Activated T-cell treated with anti-CD3 and anti-CD28 coated beads, Interleukin-2, amount 50 U/mL, for 72 hours (primary cell): Measurements from ENCODE around the gene IQCF2. TPM values are rescaled to one million over a fixed set of nuclear protein-coding genes. Genes with fewer than 3 reads are reported as not detected.
"Not testable (repeated sequence)": the region's sequence is repeated elsewhere in the genome, so short reads cannot be mapped to it uniquely, and the experiment has no call there.

Experiments used
- ATAC-seq, 2 donors: fragments of 150-1000 bp; cut with Tn5 transposase; replicated peaks in 1 of 2; 2 replicates each; pipeline ENCODE4 v1.10.0; 2021; ENCODE audit warnings: moderate library complexity in 2 of 2, mild to moderate bottlenecking in 1 of 2
- DNase-seq, 2 donors: peaks; one replicate each; pipeline ENCODE4 v3.0.0; 2021 to 2022; ENCODE audit warnings: mixed read lengths in 1 of 2
- H3K27ac Mint-ChIP-seq: one replicate; pipeline ENCODE4 v1.8.0; 2022; ENCODE audit warnings: mild to moderate bottlenecking, moderate library complexity, mixed read lengths
- H3K27me3 Mint-ChIP-seq: one replicate; pipeline ENCODE4 v1.8.0; 2022; ENCODE audit warnings: low read depth, mixed read lengths
- H3K36me3 Mint-ChIP-seq, 2 donors: one replicate each; pipeline ENCODE4 v1.8.0; 2022; ENCODE audit warnings: mixed read lengths in 2 of 2, mild to moderate bottlenecking in 1 of 2; ENCODE audit not compliant: insufficient read depth in 2 of 2
- H3K4me1 Mint-ChIP-seq: one replicate; pipeline ENCODE4 v1.8.0; 2022; ENCODE audit warnings: low read depth, mixed read lengths
- H3K4me3 Mint-ChIP-seq, 2 donors: one replicate each; pipeline ENCODE4 v1.8.0; 2022; ENCODE audit warnings: mild to moderate bottlenecking in 2 of 2, mixed read lengths in 2 of 2, moderate library complexity in 2 of 2
- H3K9me3 Mint-ChIP-seq, 2 donors: one replicate each; pipeline ENCODE4 v1.8.0; 2022; ENCODE audit warnings: mixed read lengths in 2 of 2
- total RNA-seq, 2 donors: library from RNA; stranded (reverse); gene quantifications; one replicate each; pipeline ENCODE4 v1.2.3, GENCODE V29; 2022

IQCF2 gene
- total RNA-seq, 2 donors from 2014 or later, result not detected

DNA sequence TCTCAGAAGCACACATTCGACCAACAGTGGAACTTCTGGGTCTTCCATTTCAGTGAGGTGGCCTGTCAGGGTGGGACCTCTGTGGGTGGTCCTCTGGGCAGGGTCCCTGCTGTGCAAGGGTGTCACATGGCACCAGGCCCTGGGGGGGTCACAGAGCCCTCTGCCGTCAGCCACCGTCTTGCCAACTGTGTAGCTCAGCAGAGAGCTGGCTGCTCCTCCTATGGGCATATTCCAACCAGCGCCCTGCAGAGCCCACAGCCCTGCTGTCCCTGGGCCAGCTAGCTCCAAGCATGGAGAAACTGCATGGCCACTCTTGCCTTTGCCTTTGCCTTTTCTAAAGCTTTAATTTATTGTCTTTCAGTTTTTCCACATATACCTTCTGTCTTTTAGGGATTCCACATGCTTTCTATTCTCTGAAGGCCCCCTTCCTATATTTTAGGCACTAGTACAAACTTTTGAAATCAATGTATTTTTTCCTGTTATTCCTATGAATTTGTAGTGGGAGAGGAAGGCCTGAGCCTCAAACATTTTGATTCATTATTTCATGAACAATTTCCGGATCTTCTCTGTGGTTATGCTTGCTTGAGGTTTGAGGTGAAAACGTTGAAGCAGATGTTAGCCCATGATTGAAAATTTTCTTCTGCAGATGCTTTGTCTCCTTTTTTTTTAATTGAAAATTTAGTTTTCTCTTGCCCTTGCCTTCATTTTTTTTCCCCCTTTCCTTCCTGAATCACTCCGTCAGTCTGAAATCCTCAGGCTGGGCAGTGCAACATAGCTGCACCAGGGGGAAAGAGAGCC, 30.0 kb downstream of the IQCF2 start:
- Mint-ChIP-seq H3K9me3 (no peaks in the 10 kb centered on the region), H3K27ac (no peak overlapping the region), H3K27me3 (peaks cover 25% of the 10 kb centered on the region), H3K4me1 (peaks cover 11% of the 10 kb centered on the region), H3K36me3 (no peaks in the 10 kb centered on the region), H3K4me3 (no peak overlapping the region)
- DNase-seq (no peak), ATAC-seq (no peak)

DNA sequence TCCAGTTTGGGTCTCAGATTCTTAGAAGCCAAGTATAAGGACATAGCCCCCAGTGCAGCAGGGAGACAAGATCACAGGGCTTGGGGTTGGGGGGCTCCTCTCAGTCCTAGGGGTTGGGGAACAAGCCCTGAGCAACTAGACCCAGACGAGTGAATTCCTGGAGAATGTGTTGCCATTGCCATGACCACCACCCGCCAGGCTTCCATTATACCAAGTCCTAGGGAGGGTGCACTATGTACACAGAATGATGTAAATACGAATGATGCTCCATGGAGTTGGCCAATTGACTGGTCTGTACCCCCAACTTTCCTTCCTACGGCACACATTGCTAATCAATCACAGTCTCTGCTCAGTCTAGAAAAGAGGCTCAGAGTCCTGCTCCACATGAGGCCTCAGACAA, 33.0 kb downstream of the IQCF2 start:
- Mint-ChIP-seq H3K27me3 (peaks cover 50% of the 10 kb centered on the region), H3K4me1 (peaks cover 11% of the 10 kb centered on the region), H3K9me3 (no peaks in the 10 kb centered on the region), H3K27ac (no peak overlapping the region), H3K36me3 (no peaks in the 10 kb centered on the region), H3K4me3 (no peak overlapping the region)
- DNase-seq (no peak), ATAC-seq (no peak)

DNA sequence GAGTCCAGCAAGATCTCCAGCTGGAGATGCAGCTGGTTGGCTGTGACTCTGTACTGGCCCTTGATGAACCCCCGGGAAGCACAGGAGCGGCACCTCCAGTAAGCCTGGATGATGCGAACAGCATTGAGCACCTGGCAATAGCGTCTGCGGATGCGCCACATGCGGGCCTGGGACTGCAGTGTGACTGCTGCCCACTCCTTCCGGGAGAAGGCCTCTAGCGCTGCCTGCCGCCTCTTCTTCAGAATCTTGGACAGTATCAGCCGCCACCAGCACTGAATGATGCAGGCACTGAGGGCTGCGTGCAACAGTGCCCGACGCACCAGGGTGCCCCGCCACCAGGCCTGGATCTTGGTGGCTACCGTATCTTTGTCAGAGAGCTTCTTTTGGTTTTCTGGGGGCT, 33.5 kb downstream of the IQCF2 start:
- no peak overlapping the region for H3K4me3 Mint-ChIP-seq
- ATAC-seq (no peak), DNase-seq (no peak)
- H3K27me3 Mint-ChIP-seq, result peaks cover 50% of the 10 kb centered on the region
- no peaks in the 10 kb centered on the region for H3K36me3 Mint-ChIP-seq
- H3K27ac Mint-ChIP-seq, result no peak overlapping the region
- peaks cover 11% of the 10 kb centered on the region for H3K4me1 Mint-ChIP-seq
- H3K9me3 Mint-ChIP-seq, result no peaks in the 10 kb centered on the region

DNA sequence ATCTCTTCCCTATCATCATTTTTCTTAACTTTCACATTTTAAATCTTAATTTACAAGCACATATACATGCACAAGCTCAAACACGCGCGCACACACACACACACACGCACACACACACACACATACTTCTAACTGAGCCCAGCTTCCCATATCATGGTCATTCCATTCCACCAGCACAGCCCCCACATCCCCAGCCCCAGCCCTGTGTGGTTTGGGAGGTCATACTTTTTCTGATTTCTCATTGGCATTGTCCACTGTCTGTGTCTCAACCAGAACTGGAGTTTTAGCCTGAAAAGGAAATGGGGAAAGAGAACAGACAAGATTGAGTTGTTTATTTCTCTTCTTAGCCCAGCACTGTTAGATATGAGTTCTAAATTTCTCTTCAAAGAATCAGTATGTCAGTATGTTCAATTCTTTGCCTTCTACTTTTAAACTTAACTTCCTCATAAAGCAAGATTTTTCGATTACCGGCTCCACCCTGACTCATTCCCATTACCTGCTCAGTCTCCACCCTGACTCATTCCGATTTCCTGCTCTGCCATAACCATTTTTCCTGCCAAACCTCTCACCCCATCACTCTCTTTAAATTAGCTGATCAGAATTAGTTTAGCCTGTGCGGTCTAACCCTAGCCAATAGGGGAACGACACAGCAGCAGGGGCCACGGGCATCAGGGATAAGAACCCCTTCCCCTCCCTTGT, 35.3 kb downstream of the IQCF2 start:
- Mint-ChIP-seq H3K27me3 (peaks cover 61% of the 10 kb centered on the region), H3K4me3 (no peak overlapping the region), H3K4me1 (peaks cover 8% of the 10 kb centered on the region), H3K27ac (no peak overlapping the region), H3K36me3 (no peaks in the 10 kb centered on the region), H3K9me3 (no peaks in the 10 kb centered on the region)
- DNase-seq (no peak), ATAC-seq (no peak)

DNA sequence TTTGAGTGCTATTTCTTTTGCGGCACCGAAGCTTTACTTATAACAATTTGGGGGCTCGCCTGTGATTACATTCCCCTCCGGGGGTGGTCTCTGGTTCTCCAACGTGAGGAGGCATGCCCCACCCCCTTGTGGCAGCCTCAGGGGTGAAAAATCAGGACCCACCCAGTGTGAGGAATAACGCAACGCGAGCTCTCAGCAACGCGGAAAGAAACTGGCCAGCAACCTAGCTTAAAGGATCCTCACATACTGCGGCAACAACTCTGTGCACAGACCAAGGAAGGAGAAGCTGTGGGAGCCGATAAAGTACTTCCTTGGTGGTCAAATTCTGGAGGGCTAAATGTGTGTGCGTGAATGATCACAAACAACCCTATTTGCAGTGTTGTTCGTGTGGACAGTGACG, 36.0 kb downstream of the IQCF2 start:
- no peak overlapping the region for H3K4me3 Mint-ChIP-seq
- H3K4me1 Mint-ChIP-seq, result peaks cover 8% of the 10 kb centered on the region
- no peaks in the 10 kb centered on the region for H3K9me3 Mint-ChIP-seq
- DNase-seq (no peak), ATAC-seq (no peak)
- H3K27me3 Mint-ChIP-seq, result peaks cover 56% of the 10 kb centered on the region
- H3K27ac Mint-ChIP-seq, result no peak overlapping the region
- no peaks in the 10 kb centered on the region for H3K36me3 Mint-ChIP-seq

DNA sequence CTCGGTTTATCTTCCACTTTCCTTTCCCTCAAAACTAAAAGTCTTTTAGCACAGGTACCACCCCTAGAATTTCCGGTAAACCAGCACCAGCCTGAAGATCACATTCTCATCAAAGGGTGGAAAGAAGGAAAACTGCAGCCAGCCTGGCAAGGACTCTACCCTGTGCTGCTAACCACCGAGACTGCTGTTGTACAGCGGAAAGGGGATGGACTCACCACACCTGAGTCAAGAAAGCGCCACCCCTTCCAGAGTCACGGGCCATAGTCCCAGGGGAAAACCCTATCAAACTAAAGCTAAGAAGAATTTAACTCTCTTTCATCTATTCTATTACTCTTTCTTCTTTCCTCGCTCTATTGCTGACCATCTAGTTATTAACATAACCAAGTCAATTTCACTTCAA, 38.6 kb downstream of the IQCF2 start:
- H3K27me3 Mint-ChIP-seq, result peaks cover 59% of the 10 kb centered on the region
- not testable (repeated sequence) for ATAC-seq

DNA sequence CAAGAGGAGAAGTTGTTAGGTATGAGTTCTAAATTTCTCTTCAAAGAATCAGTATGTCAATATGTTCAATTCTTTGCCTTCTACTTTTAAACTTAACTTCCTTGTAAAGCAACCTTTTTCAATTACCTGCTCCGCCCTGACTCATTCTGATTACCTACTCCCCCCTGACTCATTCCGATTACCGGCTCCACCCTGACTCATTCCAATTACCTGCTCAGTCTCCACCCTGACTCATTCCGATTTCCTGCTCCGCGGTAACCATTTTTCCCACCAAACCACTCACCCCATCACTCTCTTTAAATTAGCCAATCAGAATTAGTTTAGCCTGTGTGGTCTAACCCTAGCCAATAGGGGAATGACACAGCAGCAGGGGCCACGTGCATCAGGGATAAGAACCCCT, 40.9 kb downstream of the IQCF2 start:
- ATAC-seq (peak; percentile 54 to 86), DNase-seq (peak; percentile 46 to 60)
- Mint-ChIP-seq H3K27me3 (peaks cover 60% of the 10 kb centered on the region), H3K4me1 (peaks cover 11% of the 10 kb centered on the region), H3K27ac (peak overlapping the region; percentile 27), H3K36me3 (peaks cover 2 to 11% of the 10 kb centered on the region in 2 donors), H3K4me3 (peak overlapping the region in 1 of 2 donors; percentile 2)
- H3K9me3 Mint-ChIP-seq, result not testable (repeated sequence)

More for the DNA sequence above, 38.6 kb downstream of the IQCF2 start:
- H3K4me1 Mint-ChIP-seq, result peaks cover 11% of the 10 kb centered on the region
- H3K27ac Mint-ChIP-seq, H3K9me3 Mint-ChIP-seq, H3K36me3 Mint-ChIP-seq, H3K4me3 Mint-ChIP-seq, DNase-seq: not testable (repeated sequence)

DNA sequence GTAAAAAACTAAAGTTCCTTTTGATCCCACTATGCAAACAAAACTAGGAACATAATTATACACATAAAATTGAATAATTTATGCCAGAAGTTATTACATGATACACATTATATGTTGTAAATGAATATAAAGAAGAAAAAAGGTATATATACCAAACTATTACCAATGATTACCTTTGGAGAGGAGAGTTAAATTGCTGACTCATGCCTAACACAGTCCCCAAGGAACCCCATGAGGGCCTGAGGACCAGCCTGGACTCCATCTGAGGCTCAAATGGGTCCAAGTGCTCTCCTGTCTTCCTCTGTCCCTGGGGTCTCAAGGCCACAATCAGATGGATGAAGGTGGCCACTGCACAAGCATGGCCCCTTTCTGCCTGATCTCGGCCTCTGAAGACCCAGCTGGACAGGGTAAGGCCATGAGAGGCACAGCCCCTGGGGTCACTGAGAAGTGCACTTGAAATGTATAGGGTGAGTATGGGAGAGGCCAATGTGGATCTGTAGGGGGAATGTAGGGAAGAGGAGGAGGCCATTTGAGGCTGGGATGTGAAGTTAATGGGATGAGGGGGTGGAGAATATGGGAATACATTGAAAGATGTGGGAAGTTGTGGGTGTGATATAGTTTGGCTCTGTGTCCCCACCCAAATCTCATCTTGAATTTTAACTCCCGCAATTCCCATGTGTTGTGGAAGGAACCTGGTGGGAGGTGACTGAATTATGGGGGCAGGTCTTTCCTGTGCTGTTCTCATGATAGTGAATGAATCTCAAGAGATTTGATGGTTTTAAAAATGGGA, 42.8 kb downstream of the IQCF2 start:
- H3K27me3 Mint-ChIP-seq, result peaks cover 53% of the 10 kb centered on the region
- H3K27ac Mint-ChIP-seq, result no peak overlapping the region
- peaks cover 11% of the 10 kb centered on the region for H3K4me1 Mint-ChIP-seq
- peaks cover 5 to 9% of the 10 kb centered on the region in 2 donors for H3K9me3 Mint-ChIP-seq
- no peak for ATAC-seq
- H3K36me3 Mint-ChIP-seq, result peaks cover 8 to 14% of the 10 kb centered on the region in 2 donors
- DNase-seq, result no peak
- H3K4me3 Mint-ChIP-seq, result no peak overlapping the region

DNA sequence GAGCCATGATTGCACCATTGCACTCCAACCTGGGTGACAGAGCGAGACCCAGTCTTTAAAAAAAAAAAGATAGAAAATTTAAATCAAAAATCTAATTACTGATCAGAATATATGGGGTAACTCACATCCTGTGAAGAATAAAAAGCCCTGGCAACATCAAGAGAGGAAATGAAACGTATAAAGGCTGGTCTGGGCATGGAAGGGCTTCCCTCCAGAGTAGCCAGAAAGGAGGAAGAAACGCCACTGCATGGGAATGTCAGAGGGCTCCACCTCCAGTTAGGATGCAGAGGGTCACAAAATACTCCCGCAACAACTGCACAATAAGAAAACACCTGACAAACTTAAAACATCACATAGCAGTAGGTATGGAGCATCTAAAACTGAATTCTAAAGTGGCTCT, 46.6 kb downstream of the IQCF2 start:
- H3K27me3 Mint-ChIP-seq, result peaks cover 38% of the 10 kb centered on the region
- no peak overlapping the region for H3K27ac Mint-ChIP-seq
- ATAC-seq (no peak), DNase-seq (no peak)
- H3K4me3 Mint-ChIP-seq, result no peak overlapping the region
- H3K36me3 Mint-ChIP-seq, result peaks cover 8 to 15% of the 10 kb centered on the region in 2 donors
- no peaks in the 10 kb centered on the region for H3K4me1 Mint-ChIP-seq
- peaks cover 5 to 9% of the 10 kb centered on the region in 2 donors for H3K9me3 Mint-ChIP-seq

Other genes with a start within 250 kb of the IQCF2 start
- gene TEX264, start 190.4 kb upstream of the IQCF2 start, total RNA-seq, result 10 to 100 TPM; 37.8 to 48.0 TPM
- gene GRM2, start 154.5 kb upstream of the IQCF2 start, total RNA-seq, result 1 to 10 TPM in 1 of 2 donors, under 1 TPM in 1; 0.48 to 2.0 TPM
- gene IQCF6, start 82.4 kb upstream of the IQCF2 start, total RNA-seq, result not detected
- not detected for gene IQCF5, start 14.0 kb downstream of the IQCF2 start, total RNA-seq
- gene IQCF1, start 41.7 kb downstream of the IQCF2 start, total RNA-seq, result not detected
- 10 to 100 TPM; 17.9 to 27.7 TPM for gene RRP9, start 80.3 kb downstream of the IQCF2 start, total RNA-seq
- 10 to 100 TPM; 22.9 to 27.1 TPM for gene PARP3, start 80.7 kb downstream of the IQCF2 start, total RNA-seq
- gene GPR62, start 93.8 kb downstream of the IQCF2 start, total RNA-seq, result under 1 TPM in 1 of 2 donors, not detected in 1; 0.10 TPM
- 10 to 100 TPM; 23.3 to 27.4 TPM for gene PCBP4, start 105.8 kb downstream of the IQCF2 start, total RNA-seq
- 10 to 100 TPM; 52.5 to 54.6 TPM for gene ABHD14B, start 112.4 kb downstream of the IQCF2 start, total RNA-seq
- gene ABHD14A, start 113.4 kb downstream of the IQCF2 start, total RNA-seq, result 1 to 10 TPM; 6.6 to 8.9 TPM
- gene ACY1, start 121.9 kb downstream of the IQCF2 start, total RNA-seq, result 10 to 100 TPM; 30.2 to 42.4 TPM
- gene RPL29, start 134.3 kb downstream of the IQCF2 start, total RNA-seq, result 1,000 to 10,000 TPM; 1,676 to 1,838 TPM
- gene DUSP7, start 195.0 kb downstream of the IQCF2 start, total RNA-seq, result 10 to 100 TPM; 12.8 to 15.7 TPM